Parathyroid adenoma (tissue), 2 donors: ENCODE data around the gene DENND5A.

Experiments
- H2AFZ ChIP-seq: fragments of 300-600 bp; sonication (generic); one replicate; pipeline ENCODE4 v1.7.0; 2017; ENCODE audit warnings: antibody characterized with exemption, mild to moderate bottlenecking
- H3K27ac ChIP-seq: fragments of 300-600 bp; sonication (generic); one replicate; pipeline ENCODE4 v1.7.0; 2017
- H3K27me3 ChIP-seq: fragments of 300-600 bp; sonication (generic); one replicate; pipeline ENCODE4 v1.7.0; 2017; ENCODE audit warnings: low read length; ENCODE audit not compliant: control insufficient read depth, insufficient read depth
- H3K36me3 ChIP-seq: fragments of 300-600 bp; sonication (generic); one replicate; pipeline ENCODE4 v1.7.0; 2017; ENCODE audit warnings: low read length; ENCODE audit not compliant: control insufficient read depth, insufficient read depth
- H3K4me1 ChIP-seq: fragments of 300-600 bp; sonication (generic); one replicate; pipeline ENCODE4 v1.7.0; 2017; ENCODE audit warnings: control low read depth
- H3K4me2 ChIP-seq: fragments of 300-600 bp; sonication (generic); one replicate; pipeline ENCODE4 v1.7.0; 2017; ENCODE audit warnings: low read length
- H3K4me3 ChIP-seq: fragments of 300-600 bp; sonication (generic); one replicate; pipeline ENCODE4 v1.7.0; 2017; ENCODE audit warnings: low read depth, low read length
- H3K79me2 ChIP-seq: fragments of 300-600 bp; sonication (generic); one replicate; pipeline ENCODE4 v1.7.0; 2017; ENCODE audit warnings: control low read depth
- H3K9ac ChIP-seq: fragments of 300-600 bp; sonication (generic); one replicate; pipeline ENCODE4 v1.7.0; 2017; ENCODE audit warnings: mild to moderate bottlenecking
- H3K9me3 ChIP-seq: fragments of 300-600 bp; sonication (generic); one replicate; pipeline ENCODE4 v1.7.0; 2017; ENCODE audit warnings: low read length; ENCODE audit not compliant: control insufficient read depth
- TF ChIP-seq, protein P1 (sequence below): fragments of 300-600 bp; sonication (generic); IDR thresholded peaks from one replicate; pipeline ENCODE4 v1.7.0; 2017; ENCODE audit warnings: antibody characterized with exemption, mild to moderate bottlenecking
- donor health status: primary hyperparathyroidism.

DENND5A gene

DNA sequence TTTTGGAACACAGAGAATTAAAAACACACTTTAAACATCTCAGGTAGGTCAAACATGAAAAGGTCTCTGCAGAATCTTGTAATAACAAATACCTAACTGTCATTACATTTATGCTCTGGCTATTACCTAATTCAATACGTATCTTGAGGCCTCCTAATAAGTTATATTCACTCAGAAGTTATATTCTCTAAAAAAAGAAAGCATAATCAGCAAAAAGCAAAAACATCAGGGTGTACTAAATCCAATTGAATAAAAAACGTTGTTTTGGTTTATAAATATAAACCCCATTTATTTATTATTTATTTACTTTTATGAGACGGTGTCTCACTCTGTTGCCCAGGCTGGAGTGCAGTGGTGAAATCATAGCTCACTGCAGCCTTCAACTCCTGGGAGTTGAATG lies 39.0 kb upstream of the DENND5A start:
- Histone ChIP-seq H3K9ac (no peak overlapping the region), H3K9me3 (no peaks in the 10 kb centered on the region), H3K4me2 (no peak overlapping the region), H3K4me3 (no peak overlapping the region), H3K27ac (no peak overlapping the region), H2AFZ (no peak overlapping the region), H3K4me1 (no peaks in the 10 kb centered on the region), H3K36me3 (no peaks in the 10 kb centered on the region), H3K27me3 (no peaks in the 10 kb centered on the region), H3K79me2 (peaks cover 13% of the 10 kb centered on the region)
- TF ChIP-seq, protein P1, sequence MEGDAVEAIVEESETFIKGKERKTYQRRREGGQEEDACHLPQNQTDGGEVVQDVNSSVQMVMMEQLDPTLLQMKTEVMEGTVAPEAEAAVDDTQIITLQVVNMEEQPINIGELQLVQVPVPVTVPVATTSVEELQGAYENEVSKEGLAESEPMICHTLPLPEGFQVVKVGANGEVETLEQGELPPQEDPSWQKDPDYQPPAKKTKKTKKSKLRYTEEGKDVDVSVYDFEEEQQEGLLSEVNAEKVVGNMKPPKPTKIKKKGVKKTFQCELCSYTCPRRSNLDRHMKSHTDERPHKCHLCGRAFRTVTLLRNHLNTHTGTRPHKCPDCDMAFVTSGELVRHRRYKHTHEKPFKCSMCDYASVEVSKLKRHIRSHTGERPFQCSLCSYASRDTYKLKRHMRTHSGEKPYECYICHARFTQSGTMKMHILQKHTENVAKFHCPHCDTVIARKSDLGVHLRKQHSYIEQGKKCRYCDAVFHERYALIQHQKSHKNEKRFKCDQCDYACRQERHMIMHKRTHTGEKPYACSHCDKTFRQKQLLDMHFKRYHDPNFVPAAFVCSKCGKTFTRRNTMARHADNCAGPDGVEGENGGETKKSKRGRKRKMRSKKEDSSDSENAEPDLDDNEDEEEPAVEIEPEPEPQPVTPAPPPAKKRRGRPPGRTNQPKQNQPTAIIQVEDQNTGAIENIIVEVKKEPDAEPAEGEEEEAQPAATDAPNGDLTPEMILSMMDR: no peak

DNA sequence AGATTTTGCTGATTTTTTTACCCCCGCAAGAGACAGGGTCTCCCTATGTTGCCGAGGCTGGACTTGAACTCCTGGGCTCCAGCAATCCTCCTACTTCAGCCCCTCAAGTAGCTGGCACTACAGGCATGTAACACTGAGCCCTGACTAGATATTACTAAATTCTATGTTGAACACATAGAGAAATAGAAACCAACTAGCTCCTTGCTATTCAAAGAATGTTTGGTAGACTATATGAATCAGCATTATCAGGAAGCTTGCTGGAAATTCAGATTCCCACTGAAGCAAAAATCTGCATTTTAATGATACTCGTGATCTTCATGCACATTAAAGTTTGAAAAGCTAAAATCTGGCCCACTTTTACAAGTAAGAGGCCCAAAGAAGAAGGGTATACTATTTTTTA lies 37.3 kb upstream of the DENND5A start:
- TF ChIP-seq, protein P1: no peak

DNA sequence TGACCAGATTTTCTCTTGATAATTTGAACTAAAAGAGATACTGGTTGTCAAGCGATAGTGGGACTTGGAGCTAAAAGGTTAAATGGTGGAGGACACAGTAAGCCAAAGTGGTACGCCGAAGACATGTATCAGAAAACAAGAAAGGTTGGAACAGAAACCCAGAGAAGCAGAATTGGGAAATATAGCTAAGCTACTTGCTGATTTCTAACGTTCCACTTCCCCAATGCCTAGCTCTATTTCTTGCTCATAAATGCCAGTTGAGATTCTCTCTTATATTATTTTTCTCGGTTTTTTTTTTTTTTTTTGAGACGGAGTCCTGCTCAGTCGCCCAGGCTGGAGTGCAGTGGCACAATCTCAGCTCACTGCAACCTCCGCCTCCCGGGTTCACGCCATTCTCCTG lies 36.6 kb upstream of the DENND5A start:
- H3K4me3 ChIP-seq: no peak overlapping the region
- H3K9ac ChIP-seq: no peak overlapping the region
- no peak overlapping the region for H3K27ac ChIP-seq

More for the DNA sequence above, 37.3 kb upstream of the DENND5A start:
- H3K27ac ChIP-seq: no peak overlapping the region
- no peak overlapping the region for H3K4me2 ChIP-seq
- no peak overlapping the region for H3K9ac ChIP-seq
- H3K4me1 ChIP-seq: no peaks in the 10 kb centered on the region
- no peaks in the 10 kb centered on the region for H3K9me3 ChIP-seq
- H3K4me3 ChIP-seq: no peak overlapping the region
- H3K36me3 ChIP-seq: no peaks in the 10 kb centered on the region
- H3K79me2 ChIP-seq: peaks cover 3% of the 10 kb centered on the region
- no peaks in the 10 kb centered on the region for H3K27me3 ChIP-seq
- H2AFZ ChIP-seq: no peak overlapping the region

DNA sequence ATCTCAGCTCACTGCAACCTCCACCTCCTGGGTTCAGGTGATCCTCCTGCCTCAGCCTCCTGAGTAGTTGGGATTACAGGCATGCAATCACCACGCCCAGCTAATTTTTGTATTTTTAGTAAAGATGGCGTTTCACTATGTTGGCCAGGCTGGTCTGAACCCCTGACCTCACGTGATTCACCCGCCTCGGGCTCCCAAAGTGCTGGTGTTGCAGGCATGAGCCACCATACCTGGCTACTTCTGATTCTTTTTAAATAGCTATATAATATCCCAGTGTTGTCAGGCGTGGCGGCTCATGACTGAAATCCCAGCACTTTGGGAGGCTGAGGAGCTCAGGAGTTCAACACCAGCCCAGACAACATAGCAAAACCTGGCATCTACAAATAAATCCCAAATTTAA lies 28.5 kb upstream of the DENND5A start:
- H3K4me3 ChIP-seq: no peak overlapping the region
- H3K4me2 ChIP-seq: no peak overlapping the region
- TF ChIP-seq, protein P1: no peak
- H3K9me3 ChIP-seq: no peaks in the 10 kb centered on the region
- no peaks in the 10 kb centered on the region for H3K4me1 ChIP-seq
- no peaks in the 10 kb centered on the region for H3K36me3 ChIP-seq
- H2AFZ ChIP-seq: no peak overlapping the region
- no peaks in the 10 kb centered on the region for H3K27me3 ChIP-seq
- no peak overlapping the region for H3K9ac ChIP-seq
- H3K79me2 ChIP-seq: no peaks in the 10 kb centered on the region
- H3K27ac ChIP-seq: no peak overlapping the region

More for the DNA sequence above, 36.6 kb upstream of the DENND5A start:
- H3K27me3 ChIP-seq: no peaks in the 10 kb centered on the region
- no peaks in the 10 kb centered on the region for H3K36me3 ChIP-seq
- H3K4me1 ChIP-seq: no peaks in the 10 kb centered on the region
- TF ChIP-seq, protein P1: no peak
- no peak overlapping the region for H2AFZ ChIP-seq
- no peak overlapping the region for H3K4me2 ChIP-seq
- H3K9me3 ChIP-seq: no peaks in the 10 kb centered on the region
- peaks cover under 1% of the 10 kb centered on the region for H3K79me2 ChIP-seq

DNA sequence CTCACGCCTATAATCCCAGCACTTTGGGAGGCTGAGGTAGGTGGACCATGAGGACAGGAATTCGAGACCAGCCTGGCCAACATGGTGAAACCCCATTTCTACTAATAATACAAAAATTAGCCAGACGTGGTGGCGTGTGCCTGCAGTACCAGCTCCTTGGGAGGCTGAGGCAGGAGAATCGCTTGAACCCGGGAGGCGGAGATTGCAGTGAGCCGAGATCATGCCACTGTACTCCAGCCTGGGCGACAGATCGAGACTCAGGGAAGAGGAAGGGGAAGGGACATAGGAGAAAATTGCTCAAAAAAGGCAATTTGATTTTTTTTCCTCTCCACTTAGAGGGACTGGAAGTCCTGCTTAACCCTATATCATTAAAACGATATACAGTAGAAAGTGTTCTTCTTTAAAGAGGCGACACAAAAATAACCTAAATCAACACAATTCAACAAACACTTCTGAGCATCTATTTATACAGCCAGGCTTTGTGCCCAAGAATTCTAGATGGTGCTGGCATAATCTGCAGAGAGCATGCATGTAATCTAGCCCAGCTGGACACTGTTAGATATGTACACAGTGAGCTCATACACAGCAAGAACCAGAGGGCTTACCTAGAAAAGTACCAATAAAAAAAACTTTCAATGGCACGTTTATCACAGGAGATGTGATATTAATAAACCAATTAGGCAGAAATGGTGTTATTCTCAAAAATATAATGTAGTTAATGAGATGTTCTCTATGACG lies 20.9 kb upstream of the DENND5A start:
- Histone ChIP-seq H3K9ac (no peak overlapping the region), H2AFZ (no peak overlapping the region), H3K4me3 (no peak overlapping the region), H3K4me1 (no peaks in the 10 kb centered on the region), H3K27ac (no peak overlapping the region), H3K27me3 (no peaks in the 10 kb centered on the region), H3K79me2 (no peaks in the 10 kb centered on the region), H3K4me2 (no peak overlapping the region), H3K9me3 (no peaks in the 10 kb centered on the region), H3K36me3 (no peaks in the 10 kb centered on the region)
- TF ChIP-seq, protein P1: no peak
